Endodermal cell (in vitro differentiated cells): ENCODE data around the gene JAK3. TPM values are rescaled to one million over a fixed set of nuclear protein-coding genes. Genes with fewer than 3 reads are reported as not detected.

Source experiments
- DNase-seq: peaks from one replicate; pipeline ENCODE4 v3.0.0-alpha.2; 2017
- H3K27ac ChIP-seq: 2 replicates; pipeline ENCODE4 v1.5.1; 2013; ENCODE audit warnings: mild to moderate bottlenecking, low read depth, low read length, moderate library complexity
- H3K27me3 ChIP-seq: 2 replicates; pipeline ENCODE4 v1.6.1; 2013; ENCODE audit warnings: mild to moderate bottlenecking, low read length, moderate library complexity; ENCODE audit not compliant: insufficient read depth, control insufficient read depth, poor library complexity, severe bottlenecking
- H3K36me3 ChIP-seq: 2 replicates; pipeline ENCODE4 v1.7.0; 2013; ENCODE audit warnings: mild to moderate bottlenecking, low read length, moderate library complexity; ENCODE audit not compliant: control insufficient read depth, insufficient read depth
- H3K4me1 ChIP-seq: one replicate; pipeline ENCODE4 v1.7.0; 2013; ENCODE audit warnings: low read length; ENCODE audit not compliant: control insufficient read depth, insufficient read depth
- H3K4me3 ChIP-seq: 2 replicates; pipeline ENCODE4 v1.5.1; 2013; ENCODE audit warnings: mild to moderate bottlenecking, low read length, moderate library complexity
- H3K9ac ChIP-seq: 2 replicates; pipeline ENCODE4 v1.6.1; 2013; ENCODE audit warnings: mild to moderate bottlenecking, low read length, moderate library complexity; ENCODE audit not compliant: poor library complexity, severe bottlenecking; ENCODE audit errors: extremely low read depth
- H3K9me3 ChIP-seq: 2 replicates; pipeline ENCODE4 v1.6.1; 2013; ENCODE audit warnings: mild to moderate bottlenecking, low read length, moderate library complexity; ENCODE audit not compliant: control insufficient read depth
- H3K27ac Mint-ChIP-seq: 2 replicates; pipeline ENCODE4 v1.8.0; 2020; ENCODE audit warnings: mixed read lengths
- H3K27me3 Mint-ChIP-seq: 2 replicates; pipeline ENCODE4 v1.8.0; 2021; ENCODE audit warnings: mild to moderate bottlenecking, mixed read lengths; ENCODE audit not compliant: insufficient read depth
- H3K36me3 Mint-ChIP-seq: 2 replicates; pipeline ENCODE4 v1.8.0; 2020; ENCODE audit warnings: low read depth, mixed read lengths
- H3K4me1 Mint-ChIP-seq: 2 replicates; pipeline ENCODE4 v1.8.0; 2020; ENCODE audit warnings: mixed read lengths
- H3K4me3 Mint-ChIP-seq: 2 replicates; pipeline ENCODE4 v1.8.0; 2020; ENCODE audit warnings: mild to moderate bottlenecking, moderate library complexity, mixed read lengths
- H3K9me3 Mint-ChIP-seq: 2 replicates; pipeline ENCODE4 v1.8.0; 2020; ENCODE audit warnings: mild to moderate bottlenecking, mixed read lengths
- WGBS, 2 experiments: methylation state at CpG; one replicate each; pipeline versions ENCODE4 v1.1.5 to v1.1.7; 2013; ENCODE audit warnings: missing lambda C conversion rate in 2 of 2, mixed read lengths in 1 of 2; ENCODE audit not compliant: insufficient coverage in 1 of 2, insufficient read length in 1 of 2; 5-methylcytosine and 5-hydroxymethylcytosine counted together
- total RNA-seq, 2 donors: library from RNA; stranded (reverse); fragmentation: NEBNext Ultra II Directional in 1 of 2; extraction: Animal tissue kit (Norgen Biotek cat#: 25700) in 1 of 2; gene quantifications; 2 replicates in 1 of 2; 3 replicates in 1 of 2; pipeline ENCODE4 v1.2.1, GENCODE V29; 2021
- TF ChIP-seq, protein P1 (sequence below): fragments of 200-600 bp; sonication (generic); conservative IDR thresholded peaks from 2 replicates; pipeline ENCODE4 v1.5.0; 2021; ENCODE audit warnings: antibody characterized with exemption, mild to moderate bottlenecking

The JAK3 gene
- total RNA-seq, 2 donors from 2014 or later, result 2.8 to 3.2 TPM

DNA sequence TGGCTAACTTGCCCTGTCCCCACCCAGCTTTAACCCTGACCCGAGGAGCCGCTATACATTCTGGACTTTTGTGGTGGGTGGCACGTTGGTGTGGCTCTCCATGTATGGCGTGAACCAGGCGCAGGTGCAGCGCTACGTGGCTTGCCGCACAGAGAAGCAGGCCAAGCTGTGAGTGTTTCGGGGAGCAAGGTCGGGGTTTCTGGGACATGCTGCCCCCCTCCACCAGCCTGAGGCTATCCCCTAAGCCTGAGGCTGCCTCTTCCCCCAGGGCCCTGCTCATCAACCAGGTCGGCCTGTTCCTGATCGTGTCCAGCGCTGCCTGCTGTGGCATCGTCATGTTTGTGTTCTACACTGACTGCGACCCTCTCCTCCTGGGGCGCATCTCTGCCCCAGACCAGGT is 29.9 kb upstream of the JAK3 start:
- no peak overlapping the region for H3K4me3 Mint-ChIP-seq
- Histone ChIP-seq H3K27me3 (no peaks in the 10 kb centered on the region), H3K9me3 (no peaks in the 10 kb centered on the region), H3K36me3 (no peaks in the 10 kb centered on the region), H3K4me1 (no peaks in the 10 kb centered on the region), H3K9ac (no peak overlapping the region), H3K27ac (no peak overlapping the region), H3K4me3 (no peak overlapping the region)
- no peaks in the 10 kb centered on the region for H3K36me3 Mint-ChIP-seq
- H3K27me3 Mint-ChIP-seq, result peaks cover 19% of the 10 kb centered on the region
- H3K27ac Mint-ChIP-seq, result no peak overlapping the region
- TF ChIP-seq, protein P1, sequence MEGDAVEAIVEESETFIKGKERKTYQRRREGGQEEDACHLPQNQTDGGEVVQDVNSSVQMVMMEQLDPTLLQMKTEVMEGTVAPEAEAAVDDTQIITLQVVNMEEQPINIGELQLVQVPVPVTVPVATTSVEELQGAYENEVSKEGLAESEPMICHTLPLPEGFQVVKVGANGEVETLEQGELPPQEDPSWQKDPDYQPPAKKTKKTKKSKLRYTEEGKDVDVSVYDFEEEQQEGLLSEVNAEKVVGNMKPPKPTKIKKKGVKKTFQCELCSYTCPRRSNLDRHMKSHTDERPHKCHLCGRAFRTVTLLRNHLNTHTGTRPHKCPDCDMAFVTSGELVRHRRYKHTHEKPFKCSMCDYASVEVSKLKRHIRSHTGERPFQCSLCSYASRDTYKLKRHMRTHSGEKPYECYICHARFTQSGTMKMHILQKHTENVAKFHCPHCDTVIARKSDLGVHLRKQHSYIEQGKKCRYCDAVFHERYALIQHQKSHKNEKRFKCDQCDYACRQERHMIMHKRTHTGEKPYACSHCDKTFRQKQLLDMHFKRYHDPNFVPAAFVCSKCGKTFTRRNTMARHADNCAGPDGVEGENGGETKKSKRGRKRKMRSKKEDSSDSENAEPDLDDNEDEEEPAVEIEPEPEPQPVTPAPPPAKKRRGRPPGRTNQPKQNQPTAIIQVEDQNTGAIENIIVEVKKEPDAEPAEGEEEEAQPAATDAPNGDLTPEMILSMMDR, result no peak
- H3K9me3 Mint-ChIP-seq, result no peaks in the 10 kb centered on the region
- DNase-seq, result no peak
- whole genome bisulfite sequencing, 2 experiments, result 94 to 97% methylated on average over 12 to 16 of the region's 16 CpGs
- H3K4me1 Mint-ChIP-seq, result no peaks in the 10 kb centered on the region

DNA sequence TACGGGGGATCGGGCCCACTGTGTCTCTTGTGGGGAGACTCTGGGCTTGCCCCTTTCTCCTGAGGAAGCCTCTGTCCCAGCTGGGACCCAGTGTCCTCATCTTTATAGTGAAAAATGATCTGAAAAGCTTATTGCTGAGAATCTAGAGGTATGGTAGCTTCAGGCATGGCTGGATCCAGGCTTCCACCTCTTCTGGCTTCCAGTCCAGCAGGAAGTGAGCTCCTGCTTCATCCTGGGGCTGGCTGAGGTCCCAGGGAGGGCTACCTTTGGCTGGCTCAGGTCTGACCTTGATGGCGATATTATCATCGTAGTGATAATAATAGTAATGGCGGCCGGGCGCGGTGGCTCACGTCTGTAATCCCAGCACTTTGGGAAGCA is 27.0 kb upstream of the JAK3 start:
- Histone ChIP-seq H3K9me3 (no peaks in the 10 kb centered on the region), H3K36me3 (no peaks in the 10 kb centered on the region), H3K27ac (no peak overlapping the region), H3K4me1 (no peaks in the 10 kb centered on the region), H3K4me3 (no peak overlapping the region), H3K9ac (no peak overlapping the region), H3K27me3 (peaks cover 7% of the 10 kb centered on the region)
- no peak for DNase-seq
- no peaks in the 10 kb centered on the region for H3K4me1 Mint-ChIP-seq
- H3K27me3 Mint-ChIP-seq, result peaks cover 38% of the 10 kb centered on the region
- no peaks in the 10 kb centered on the region for H3K9me3 Mint-ChIP-seq
- TF ChIP-seq, protein P1, result no peak
- WGBS, 2 experiments, result 94 to 98% methylated on average over 8 to 9 of the region's 9 CpGs
- H3K4me3 Mint-ChIP-seq, result peak overlapping the region; percentile 52
- no peak overlapping the region for H3K27ac Mint-ChIP-seq
- no peaks in the 10 kb centered on the region for H3K36me3 Mint-ChIP-seq

DNA sequence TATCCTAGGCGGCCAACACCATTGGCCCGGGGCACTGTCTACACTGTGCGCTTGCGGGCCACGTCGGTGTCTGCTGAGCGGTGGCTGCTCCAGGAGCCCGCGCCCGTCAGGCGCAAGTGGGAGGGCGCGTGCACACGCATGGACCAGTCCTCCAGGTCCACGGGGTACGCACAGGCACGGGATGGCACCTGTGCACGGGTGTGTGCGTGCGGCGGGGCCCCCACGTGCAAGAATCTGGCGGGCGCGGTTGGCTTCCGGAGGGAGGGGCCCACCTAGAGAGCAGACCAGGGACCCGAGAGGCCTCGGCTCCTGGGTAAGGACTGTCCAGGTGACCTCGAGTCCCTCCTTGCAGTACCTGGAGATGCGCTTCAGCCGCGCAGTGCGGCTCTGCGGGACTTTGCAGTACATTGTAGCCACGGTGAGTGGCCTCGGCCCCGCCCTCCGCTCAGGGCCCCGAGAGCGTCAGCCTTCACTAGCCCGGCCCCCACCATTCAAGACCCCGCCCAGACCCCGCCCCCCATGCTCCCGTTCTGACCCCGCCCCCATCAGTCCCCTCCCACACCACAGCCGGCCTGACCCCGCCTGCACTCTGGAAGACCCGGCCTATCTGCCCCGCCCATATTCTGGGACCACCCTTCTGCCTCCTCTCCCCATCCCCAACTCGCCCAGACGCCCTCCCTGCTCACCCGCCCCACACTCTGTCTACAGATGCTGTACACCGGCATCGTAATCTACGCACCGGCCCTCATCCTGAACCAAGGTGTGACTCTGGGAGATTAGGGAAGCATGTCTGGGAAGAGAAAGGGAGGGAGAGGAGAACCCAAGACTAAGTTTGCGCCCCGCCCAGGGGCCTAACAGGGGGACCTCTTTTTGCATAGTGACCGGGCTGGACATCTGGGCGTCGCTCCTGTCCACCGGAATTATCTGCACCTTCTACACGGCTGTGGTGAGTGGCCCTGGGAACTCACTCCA is 26.3 kb upstream of the JAK3 start:
- Histone ChIP-seq H3K9ac (no peak overlapping the region), H3K27me3 (peaks cover 7% of the 10 kb centered on the region), H3K4me1 (no peaks in the 10 kb centered on the region), H3K9me3 (no peaks in the 10 kb centered on the region), H3K36me3 (no peaks in the 10 kb centered on the region), H3K27ac (no peak overlapping the region), H3K4me3 (peak overlapping the region; percentile 74)
- Mint-ChIP-seq H3K4me1 (no peaks in the 10 kb centered on the region), H3K36me3 (no peaks in the 10 kb centered on the region), H3K27ac (no peak overlapping the region), H3K9me3 (no peaks in the 10 kb centered on the region), H3K4me3 (peak overlapping the region; percentile 52), H3K27me3 (peaks cover 40% of the 10 kb centered on the region)
- TF ChIP-seq, protein P1, result no peak
- 21 to 43% methylated on average over 21 to 57 of the region's 63 CpGs for WGBS, 2 experiments
- peak; percentile 96 for DNase-seq
